ENCODE measurements around the gene ASTN2.

Gene ASTN2

DNA sequence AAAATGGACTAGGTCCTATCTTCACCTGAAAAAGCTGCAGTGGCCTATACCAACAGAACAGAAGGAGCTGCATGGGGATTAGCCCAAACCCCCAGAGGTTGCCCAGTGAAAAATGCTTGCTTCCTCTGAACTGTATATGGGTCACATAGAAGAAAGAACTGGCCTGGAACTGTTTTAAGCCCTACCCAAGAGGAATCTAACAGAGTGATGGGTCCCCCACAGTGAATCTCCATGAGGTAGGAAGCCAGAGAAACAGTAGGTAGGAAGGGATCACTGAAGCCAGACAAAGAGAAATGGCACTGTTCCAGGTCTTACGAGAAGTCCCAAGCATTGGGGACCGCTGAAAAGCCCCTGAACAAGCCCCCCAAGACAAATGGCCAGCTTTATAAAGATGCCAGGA lies 756.6 kb downstream of the ASTN2 start:
- TF ChIP-seq, protein P1, sequence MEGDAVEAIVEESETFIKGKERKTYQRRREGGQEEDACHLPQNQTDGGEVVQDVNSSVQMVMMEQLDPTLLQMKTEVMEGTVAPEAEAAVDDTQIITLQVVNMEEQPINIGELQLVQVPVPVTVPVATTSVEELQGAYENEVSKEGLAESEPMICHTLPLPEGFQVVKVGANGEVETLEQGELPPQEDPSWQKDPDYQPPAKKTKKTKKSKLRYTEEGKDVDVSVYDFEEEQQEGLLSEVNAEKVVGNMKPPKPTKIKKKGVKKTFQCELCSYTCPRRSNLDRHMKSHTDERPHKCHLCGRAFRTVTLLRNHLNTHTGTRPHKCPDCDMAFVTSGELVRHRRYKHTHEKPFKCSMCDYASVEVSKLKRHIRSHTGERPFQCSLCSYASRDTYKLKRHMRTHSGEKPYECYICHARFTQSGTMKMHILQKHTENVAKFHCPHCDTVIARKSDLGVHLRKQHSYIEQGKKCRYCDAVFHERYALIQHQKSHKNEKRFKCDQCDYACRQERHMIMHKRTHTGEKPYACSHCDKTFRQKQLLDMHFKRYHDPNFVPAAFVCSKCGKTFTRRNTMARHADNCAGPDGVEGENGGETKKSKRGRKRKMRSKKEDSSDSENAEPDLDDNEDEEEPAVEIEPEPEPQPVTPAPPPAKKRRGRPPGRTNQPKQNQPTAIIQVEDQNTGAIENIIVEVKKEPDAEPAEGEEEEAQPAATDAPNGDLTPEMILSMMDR (conservative IDR thresholded peaks at IDR 0.05) = no peak
- TF ChIP-seq ZFX (IDR thresholded peaks at IDR 0.05) = no peak
- no peak overlapping the region for H3K27ac ChIP-seq

DNA sequence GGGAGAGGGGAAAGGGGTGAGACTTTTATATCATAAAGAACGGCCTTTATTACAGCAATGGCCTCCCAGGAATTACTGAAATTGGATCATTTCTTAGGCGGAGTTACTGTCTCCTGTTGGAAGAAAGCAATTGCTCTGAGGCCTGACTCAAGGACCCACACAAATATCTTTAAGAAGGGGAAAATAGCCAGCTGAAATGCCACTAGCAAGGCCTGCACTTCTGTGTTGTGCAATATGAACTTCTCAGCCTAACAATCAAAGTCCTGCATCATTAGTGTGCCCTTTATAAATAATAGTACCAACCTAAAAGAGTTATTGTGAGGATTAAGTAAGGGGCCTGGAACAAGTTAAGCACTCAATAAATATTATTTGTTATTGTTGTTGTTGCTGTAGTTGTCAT lies 757.9 kb downstream of the ASTN2 start:
- TF ChIP-seq, protein P1 (conservative IDR thresholded peaks at IDR 0.05) = no peak
- no peak for TF ChIP-seq ZFX (IDR thresholded peaks at IDR 0.05)
- H3K27ac ChIP-seq = no peak overlapping the region

DNA sequence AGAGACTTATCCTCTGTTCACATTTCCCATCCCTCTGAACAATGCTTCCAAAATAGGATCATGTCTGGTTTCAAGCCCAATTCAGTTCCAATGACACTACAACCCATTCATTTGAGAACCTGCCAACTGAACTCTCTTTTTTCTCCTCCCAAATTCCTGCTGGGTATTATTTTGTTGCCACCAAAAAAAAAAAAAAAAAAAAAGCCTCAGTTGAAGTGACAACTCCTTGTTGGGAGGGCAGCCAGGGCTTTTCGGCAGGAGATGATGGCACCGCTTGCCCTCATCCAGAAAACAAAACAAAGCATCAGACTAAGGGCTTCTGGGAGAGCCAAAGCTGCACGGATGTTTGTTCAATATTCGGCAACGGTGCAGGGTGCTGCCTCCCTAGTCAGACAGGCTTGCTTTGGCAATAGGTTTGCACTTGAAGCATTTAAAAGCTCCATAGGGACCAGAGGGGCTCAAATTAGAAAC lies 758.3 kb downstream of the ASTN2 start:
- no peak overlapping the region for H3K27ac ChIP-seq
- no peak for TF ChIP-seq ZFX (IDR thresholded peaks at IDR 0.05)
- TF ChIP-seq, protein P1 (conservative IDR thresholded peaks at IDR 0.05) = no peak

DNA sequence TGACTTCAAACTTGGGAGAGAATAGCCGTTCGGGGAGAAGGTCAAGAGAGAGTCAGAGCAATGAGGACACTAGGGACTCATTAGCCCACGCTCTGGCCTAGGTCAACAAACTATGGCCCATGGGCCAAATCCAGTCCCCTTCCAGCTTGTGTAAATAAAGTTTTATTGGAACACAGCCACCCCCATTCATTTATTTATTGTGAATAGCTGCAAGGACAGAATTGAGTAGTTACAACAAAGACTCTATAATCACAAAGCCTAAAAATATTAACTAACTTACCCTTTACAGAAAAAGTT lies 760.9 kb downstream of the ASTN2 start:
- no peak overlapping the region for H3K27ac ChIP-seq
- TF ChIP-seq, protein P1 (conservative IDR thresholded peaks at IDR 0.05) = no peak
- no peak for TF ChIP-seq ZFX (IDR thresholded peaks at IDR 0.05)

DNA sequence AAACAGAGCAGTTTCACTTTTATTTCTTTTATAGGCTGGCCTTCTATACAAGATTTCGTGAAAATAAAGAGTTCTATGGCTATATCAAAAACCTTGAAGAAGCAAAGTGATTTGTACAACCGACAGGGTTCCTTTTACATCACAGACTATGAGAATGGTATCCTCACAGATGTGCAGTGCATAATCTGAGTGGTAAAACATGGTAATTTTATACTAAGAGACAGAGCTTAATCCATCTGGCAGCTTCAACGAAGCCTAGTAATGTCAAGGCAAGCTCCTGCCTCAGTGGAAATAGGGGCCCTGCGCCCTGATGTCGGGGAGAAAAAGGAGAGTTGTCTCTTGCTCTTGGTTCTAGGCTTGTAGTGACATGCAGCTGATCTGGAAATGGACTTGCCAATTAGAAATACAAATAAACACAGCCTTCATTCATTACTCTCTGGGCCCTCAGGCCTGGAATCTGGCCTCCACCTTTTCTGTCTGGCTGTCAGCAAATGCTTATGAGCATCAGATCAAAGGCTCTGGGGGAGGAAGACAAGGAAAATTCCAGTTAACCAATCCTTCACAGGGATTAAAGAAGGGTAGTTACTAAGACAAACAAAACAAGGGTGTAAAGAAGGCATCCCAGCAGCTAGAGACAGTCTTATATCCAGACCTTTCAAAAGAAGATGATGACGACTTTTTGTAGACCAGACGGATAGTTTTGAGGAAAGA lies 761.4 kb downstream of the ASTN2 start:
- no peak overlapping the region for H3K27ac ChIP-seq
- no peak for TF ChIP-seq ZFX (IDR thresholded peaks at IDR 0.05)
- TF ChIP-seq, protein P1 (conservative IDR thresholded peaks at IDR 0.05) = no peak

DNA sequence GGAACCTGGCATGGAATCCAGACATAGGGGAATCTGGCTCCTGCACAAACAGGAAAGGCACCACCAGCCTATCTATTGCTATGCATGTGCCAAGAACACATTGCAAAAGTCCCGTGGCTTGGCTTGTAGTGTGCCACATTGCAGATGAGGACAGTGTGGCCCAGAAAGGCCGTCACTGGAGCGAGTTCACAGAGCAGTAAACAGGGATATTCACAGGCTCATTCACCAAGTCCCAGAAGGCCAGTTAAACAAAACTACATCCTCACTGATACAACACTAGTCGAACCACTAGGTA lies 767.4 kb downstream of the ASTN2 start:
- no peak overlapping the region for H3K27ac ChIP-seq
- no peak for TF ChIP-seq ZFX (IDR thresholded peaks at IDR 0.05)
- TF ChIP-seq, protein P1 (conservative IDR thresholded peaks at IDR 0.05) = peak; percentile 34

DNA sequence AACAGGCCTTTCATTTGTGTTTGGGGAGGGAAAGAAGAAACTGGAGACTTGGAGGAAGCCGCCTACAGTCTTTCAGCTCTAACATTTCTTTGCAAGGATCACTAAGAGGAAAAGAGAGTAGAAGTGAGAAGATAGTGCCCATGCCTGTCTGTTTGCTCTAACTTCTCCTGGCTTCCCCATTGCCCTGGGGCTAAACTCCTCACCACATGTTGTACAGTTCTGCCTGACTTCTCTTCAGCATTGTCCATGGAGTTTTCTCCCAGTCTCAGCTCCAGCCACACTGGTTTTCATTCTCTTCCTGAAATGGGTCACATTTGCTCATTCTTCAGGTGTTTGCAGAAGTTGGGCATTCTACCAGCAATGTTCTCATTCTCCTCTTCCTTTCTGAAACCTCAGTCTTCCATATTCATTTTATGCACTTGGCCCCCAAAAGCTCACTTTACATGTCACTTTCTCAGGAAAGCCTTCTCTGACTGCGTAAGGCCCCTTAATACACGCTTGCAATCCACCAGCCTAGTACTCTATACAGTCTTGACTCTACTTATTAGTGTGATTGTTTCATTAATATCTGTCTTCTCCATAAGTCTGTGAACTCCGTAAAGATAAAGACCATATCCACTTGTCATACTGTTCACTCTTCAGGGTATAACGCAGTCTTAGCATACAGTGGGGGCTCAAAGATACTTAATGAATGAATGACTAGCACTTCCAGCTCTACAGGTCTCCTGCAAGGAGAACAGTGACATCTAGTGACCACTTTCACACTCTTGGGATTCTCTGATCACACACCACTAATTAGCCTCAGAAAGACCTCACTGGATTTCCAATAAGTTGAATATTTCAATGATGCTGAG lies 768.0 kb downstream of the ASTN2 start:
- no peak overlapping the region for H3K27ac ChIP-seq
- no peak for TF ChIP-seq ZFX (IDR thresholded peaks at IDR 0.05)
- TF ChIP-seq, protein P1 (conservative IDR thresholded peaks at IDR 0.05) = peak; percentile 83
